Neural progenitor cell (in vitro differentiated cells): Measurements from ENCODE around the gene KAT8.

Experiments
- EZH2 ChIP-seq: fragments of 200-600 bp; sonication (generic); IDR thresholded peaks from 2 replicates; pipeline ENCODE4 v1.6.1; 2017; ENCODE audit warnings: antibody characterized with exemption, mild to moderate bottlenecking, moderate library complexity
- EZH2phosphoT487 ChIP-seq: fragments of 200-600 bp; sonication (generic); IDR thresholded peaks from 2 replicates; pipeline ENCODE4 v1.6.1; 2017; ENCODE audit warnings: antibody characterized with exemption
- TF ChIP-seq, protein P1 (sequence below): fragments of 200-600 bp; sonication (generic); IDR thresholded peaks from 2 replicates; pipeline ENCODE4 v1.5.1; 2017; ENCODE audit warnings: antibody characterized with exemption, mild to moderate bottlenecking

GRCh38 chr16:31179219-31179746 lies 61.8 kb downstream of the KAT8 start:
- TF ChIP-seq EZH2 (no peak), EZH2phosphoT487 (no peak)
- TF ChIP-seq, protein P1, sequence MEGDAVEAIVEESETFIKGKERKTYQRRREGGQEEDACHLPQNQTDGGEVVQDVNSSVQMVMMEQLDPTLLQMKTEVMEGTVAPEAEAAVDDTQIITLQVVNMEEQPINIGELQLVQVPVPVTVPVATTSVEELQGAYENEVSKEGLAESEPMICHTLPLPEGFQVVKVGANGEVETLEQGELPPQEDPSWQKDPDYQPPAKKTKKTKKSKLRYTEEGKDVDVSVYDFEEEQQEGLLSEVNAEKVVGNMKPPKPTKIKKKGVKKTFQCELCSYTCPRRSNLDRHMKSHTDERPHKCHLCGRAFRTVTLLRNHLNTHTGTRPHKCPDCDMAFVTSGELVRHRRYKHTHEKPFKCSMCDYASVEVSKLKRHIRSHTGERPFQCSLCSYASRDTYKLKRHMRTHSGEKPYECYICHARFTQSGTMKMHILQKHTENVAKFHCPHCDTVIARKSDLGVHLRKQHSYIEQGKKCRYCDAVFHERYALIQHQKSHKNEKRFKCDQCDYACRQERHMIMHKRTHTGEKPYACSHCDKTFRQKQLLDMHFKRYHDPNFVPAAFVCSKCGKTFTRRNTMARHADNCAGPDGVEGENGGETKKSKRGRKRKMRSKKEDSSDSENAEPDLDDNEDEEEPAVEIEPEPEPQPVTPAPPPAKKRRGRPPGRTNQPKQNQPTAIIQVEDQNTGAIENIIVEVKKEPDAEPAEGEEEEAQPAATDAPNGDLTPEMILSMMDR: no peak
